HG02840 (cell line): ENCODE measurements around the gene STEAP2.

ENCODE experiments used
- ATAC-seq: cut with Tn5 transposase; IDR thresholded peaks from one replicate; pipeline ENCODE4 v1.9.1; 2021; ENCODE audit warnings: mild to moderate bottlenecking, moderate library complexity, moderate number of reproducible peaks; ENCODE audit not compliant: unreplicated experiment, low FRiP score

The STEAP2 gene

GRCh38 chr7:90192876-90193750 lies 18.4 kb upstream of the STEAP2 start:
- ATAC-seq, result no peak

- no peak for ATAC-seq
Measured at GRCh38 chr7:90194911-90195809, 16.4 kb upstream of the STEAP2 start.

GRCh38 chr7:90201500-90202195 lies 9.9 kb upstream of the STEAP2 start:
- no peak for ATAC-seq

- ATAC-seq, result no peak
Measured at GRCh38 chr7:90207956-90208355, 3.6 kb upstream of the STEAP2 start.

GRCh38 chr7:90209776-90210175 lies 1.8 kb upstream of the STEAP2 start:
- ATAC-seq, result no peak

GRCh38 chr7:90210475-90210874 lies 1.1 kb upstream of the STEAP2 start:
- no peak for ATAC-seq

GRCh38 chr7:90210981-90211380 lies 559 bp upstream of the STEAP2 start:
- no peak for ATAC-seq

GRCh38 chr7:90212149-90212495 lies 582 bp downstream of the STEAP2 start:
- ATAC-seq, result no peak

- ATAC-seq, result no peak
Measured at GRCh38 chr7:90213521-90213920, 2.0 kb downstream of the STEAP2 start.

GRCh38 chr7:90216080-90216674 lies 4.6 kb downstream of the STEAP2 start:
- ATAC-seq, result no peak

- no peak for ATAC-seq
Measured at GRCh38 chr7:90216771-90217170, 5.2 kb downstream of the STEAP2 start.

GRCh38 chr7:90222390-90222789 lies 10.8 kb downstream of the STEAP2 start:
- no peak for ATAC-seq

GRCh38 chr7:90222811-90223725 lies 11.5 kb downstream of the STEAP2 start:
- no peak for ATAC-seq

GRCh38 chr7:90224195-90224594 lies 12.7 kb downstream of the STEAP2 start:
- ATAC-seq, result no peak

- ATAC-seq, result no peak
Measured at GRCh38 chr7:90225181-90225580, 13.6 kb downstream of the STEAP2 start.

- ATAC-seq, result no peak
Measured at GRCh38 chr7:90225601-90226000, 14.1 kb downstream of the STEAP2 start.

- ATAC-seq, result no peak
Measured at GRCh38 chr7:90227259-90227658, 15.7 kb downstream of the STEAP2 start.

- no peak for ATAC-seq
Measured at GRCh38 chr7:90229682-90230081, 18.1 kb downstream of the STEAP2 start.

- no peak for ATAC-seq
Measured at GRCh38 chr7:90230834-90231233, 19.3 kb downstream of the STEAP2 start.
